CD4-positive, CD25-positive, alpha-beta regulatory T cell (primary cell): ENCODE measurements around the gene HMGN2. TPM values are rescaled to one million over a fixed set of nuclear protein-coding genes. Genes with fewer than 3 reads are reported as not detected.
A peak's percentile ranks its signal among the peaks of the same experiment; 100 is the strongest.

ENCODE experiments used
- ATAC-seq, 2 donors: fragments of 150-1000 bp; cut with Tn5 transposase; one replicate each; pipeline ENCODE4 v1.10.0; 2021; ENCODE audit warnings: low read depth in 2 of 2, moderate number of reproducible peaks in 2 of 2, moderate library complexity in 1 of 2
- DNase-seq, 3 donors: peaks; one replicate each; pipeline versions ENCODE4 v3.0.0 to v3.0.0-alpha.2; 2012 to 2022; ENCODE audit warnings: mixed read lengths in 1 of 3
- H3K27ac ChIP-seq: one replicate; pipeline ENCODE4 v1.7.0; 2013; ENCODE audit warnings: mild to moderate bottlenecking, low read length; ENCODE audit not compliant: insufficient read depth, poor library complexity, severe bottlenecking
- H3K27me3 ChIP-seq: one replicate; pipeline ENCODE4 v1.7.0; 2013; ENCODE audit warnings: low read length; ENCODE audit not compliant: control insufficient read depth, insufficient read depth
- H3K36me3 ChIP-seq: one replicate; pipeline ENCODE4 v1.7.0; 2013; ENCODE audit warnings: mild to moderate bottlenecking, low read length, moderate library complexity; ENCODE audit not compliant: control insufficient read depth, insufficient read depth
- H3K4me1 ChIP-seq: 2 replicates; pipeline ENCODE4 v1.7.0; 2013; ENCODE audit warnings: mild to moderate bottlenecking, low read length; ENCODE audit not compliant: insufficient read depth, control insufficient read depth, poor library complexity, severe bottlenecking
- H3K4me3 ChIP-seq: one replicate; pipeline ENCODE4 v1.7.0; 2013; ENCODE audit warnings: low read depth, mild to moderate bottlenecking, low read length, moderate library complexity
- H3K9me3 ChIP-seq, 2 experiments: 1 replicate in 1 of 2; 2 replicates in 1 of 2; pipeline ENCODE4 v1.7.0; 2013; ENCODE audit warnings: low read length in 2 of 2, mild to moderate bottlenecking in 1 of 2, moderate library complexity in 1 of 2; ENCODE audit not compliant: control insufficient read depth in 2 of 2
- H3K27ac Mint-ChIP-seq, 3 donors: one replicate each; pipeline ENCODE4 v1.8.0; 2020 to 2022; ENCODE audit warnings: mild to moderate bottlenecking in 3 of 3, mixed read lengths in 3 of 3, moderate library complexity in 2 of 3
- H3K27me3 Mint-ChIP-seq: one replicate; pipeline ENCODE4 v1.8.0; 2022; ENCODE audit warnings: mild to moderate bottlenecking, mixed read lengths
- H3K36me3 Mint-ChIP-seq: one replicate; pipeline ENCODE4 v1.8.0; 2020; ENCODE audit warnings: mixed read lengths
- H3K4me1 Mint-ChIP-seq, 4 donors: one replicate each; pipeline ENCODE4 v1.8.0; 2020 to 2022; ENCODE audit warnings: mixed read lengths in 4 of 4, mild to moderate bottlenecking in 1 of 4
- H3K4me3 Mint-ChIP-seq, 4 donors: one replicate each; pipeline ENCODE4 v1.8.0; 2020 to 2022; ENCODE audit warnings: mild to moderate bottlenecking in 4 of 4, mixed read lengths in 4 of 4, moderate library complexity in 3 of 4
- H3K9me3 Mint-ChIP-seq, 7 donors: one replicate each; pipeline ENCODE4 v1.8.0; 2020 to 2022; ENCODE audit warnings: mixed read lengths in 7 of 7, mild to moderate bottlenecking in 3 of 7, moderate library complexity in 2 of 7
- polyA plus RNA-seq, 4 donors: library from polyadenylated mRNA; unstranded; fragments of 300-500 nt; fragmentation: Illumina TruSeq; gene quantifications; one replicate each; pipeline ENCODE4 v1.2.3, GENCODE V29; 2021
- total RNA-seq: library from RNA; stranded (reverse); gene quantifications from one replicate; pipeline ENCODE4 v1.2.3, GENCODE V29; 2022

Gene HMGN2
- total and polyA plus RNA-seq, 5 donors from 2014 or later, result 323 to 1,017 (median 910) TPM

- Histone ChIP-seq H3K4me3 (no peak overlapping the region), H3K36me3 (no peaks in the 10 kb centered on the region), H3K27me3 (no peaks in the 10 kb centered on the region), H3K9me3 (no peaks in the 10 kb centered on the region), H3K4me1 (no peaks in the 10 kb centered on the region), H3K27ac (no peak overlapping the region)
- H3K9me3 Mint-ChIP-seq, result peaks cover 0 to 1% (median 0%) of the 10 kb centered on the region in 7 donors
- no peak for DNase-seq
- no peak for ATAC-seq
- no peaks in the 10 kb centered on the region for H3K36me3 Mint-ChIP-seq
- H3K4me1 Mint-ChIP-seq, result peaks cover 0 to 2% (median 0%) of the 10 kb centered on the region in 4 donors
- peaks cover 28% of the 10 kb centered on the region for H3K27me3 Mint-ChIP-seq
- no peak overlapping the region for H3K4me3 Mint-ChIP-seq
- H3K27ac Mint-ChIP-seq, result no peak overlapping the region
Measured at GRCh38 chr1:26520339-26520738, 48.1 kb downstream of the HMGN2 start.

GRCh38 chr1:26521669-26522030 is 49.4 kb downstream of the HMGN2 start:
- no peaks in the 10 kb centered on the region for H3K4me1 ChIP-seq
- no peaks in the 10 kb centered on the region for H3K36me3 ChIP-seq
- H3K9me3 ChIP-seq, result no peaks in the 10 kb centered on the region
- no peak overlapping the region for H3K27ac ChIP-seq
- H3K4me3 ChIP-seq, result no peak overlapping the region
- Mint-ChIP-seq H3K4me3 (no peak overlapping the region), H3K27ac (no peak overlapping the region), H3K4me1 (peaks cover 0 to 2% (median 0%) of the 10 kb centered on the region in 4 donors), H3K27me3 (peaks cover 28% of the 10 kb centered on the region), H3K9me3 (peaks cover 0 to 1% (median 0%) of the 10 kb centered on the region in 7 donors), H3K36me3 (no peaks in the 10 kb centered on the region)
- DNase-seq (no peak), ATAC-seq (no peak)
- no peaks in the 10 kb centered on the region for H3K27me3 ChIP-seq

- Histone ChIP-seq H3K27me3 (no peaks in the 10 kb centered on the region), H3K4me1 (no peaks in the 10 kb centered on the region), H3K36me3 (no peaks in the 10 kb centered on the region), H3K4me3 (no peak overlapping the region), H3K27ac (no peak overlapping the region), H3K9me3 (no peaks in the 10 kb centered on the region)
- Mint-ChIP-seq H3K9me3 (peaks cover 0 to 1% (median 0%) of the 10 kb centered on the region in 7 donors), H3K27me3 (peaks cover 28% of the 10 kb centered on the region), H3K36me3 (no peaks in the 10 kb centered on the region), H3K27ac (no peak overlapping the region), H3K4me1 (peaks cover 0 to 2% (median 0%) of the 10 kb centered on the region in 4 donors), H3K4me3 (no peak overlapping the region)
- DNase-seq (no peak), ATAC-seq (no peak)
Measured at GRCh38 chr1:26522073-26522472, 49.8 kb downstream of the HMGN2 start.

GRCh38 chr1:26524181-26524580 is 51.9 kb downstream of the HMGN2 start:
- Histone ChIP-seq H3K4me3 (no peak overlapping the region), H3K27ac (no peak overlapping the region), H3K27me3 (no peaks in the 10 kb centered on the region), H3K36me3 (no peaks in the 10 kb centered on the region), H3K4me1 (peaks cover 2% of the 10 kb centered on the region), H3K9me3 (no peaks in the 10 kb centered on the region)
- H3K36me3 Mint-ChIP-seq, result no peaks in the 10 kb centered on the region
- peaks cover 0 to 6% (median 3%) of the 10 kb centered on the region in 4 donors for H3K4me1 Mint-ChIP-seq
- H3K9me3 Mint-ChIP-seq, result peaks cover 0 to 1% (median 0%) of the 10 kb centered on the region in 7 donors
- DNase-seq (no peak), ATAC-seq (no peak)
- no peak overlapping the region for H3K27ac Mint-ChIP-seq
- peak overlapping the region in 2 of 4 donors; percentile 38 to 41 for H3K4me3 Mint-ChIP-seq
- H3K27me3 Mint-ChIP-seq, result peaks cover 25% of the 10 kb centered on the region

Other genes with a start within 250 kb of the HMGN2 start
- 18.0 TPM for gene CEP85, start 238.2 kb upstream of the HMGN2 start, total RNA-seq
- 1 to 10 TPM; 6.5 to 9.8 (median 7.7) TPM for gene CEP85, start 238.2 kb upstream of the HMGN2 start, polyA plus RNA-seq
- gene SH3BGRL3, start 192.4 kb upstream of the HMGN2 start, total RNA-seq, result 404 TPM
- gene SH3BGRL3, start 192.4 kb upstream of the HMGN2 start, polyA plus RNA-seq, result 1,000 to 10,000 TPM; 1,085 to 1,853 (median 1,299) TPM
- gene UBXN11, start 165.8 kb upstream of the HMGN2 start, total RNA-seq, result 30.8 TPM
- gene UBXN11, start 165.8 kb upstream of the HMGN2 start, polyA plus RNA-seq, result 10 to 100 TPM in 3 of 4 donors, 1 to 10 TPM in 1; 8.1 to 15.2 (median 11.0) TPM
- gene CD52, start 154.5 kb upstream of the HMGN2 start, total RNA-seq, result 1,528 TPM
- over 10,000 TPM in 2 of 4 donors, 1,000 to 10,000 TPM in 2; 9,467 to 12,173 (median 10,919) TPM for gene CD52, start 154.5 kb upstream of the HMGN2 start, polyA plus RNA-seq
- 2.3 TPM for gene CRYBG2, start 118.3 kb upstream of the HMGN2 start, total RNA-seq
- 1 to 10 TPM in 3 of 4 donors, not detected in 1; 1.0 to 2.0 (median 1.3) TPM for gene CRYBG2, start 118.3 kb upstream of the HMGN2 start, polyA plus RNA-seq
- gene ZNF683, start 99.7 kb upstream of the HMGN2 start, total RNA-seq, result not detected
- gene ZNF683, start 99.7 kb upstream of the HMGN2 start, polyA plus RNA-seq, result under 1 TPM in 2 of 4 donors, not detected in 2; 0.25 to 0.55 TPM
- gene LIN28A, start 61.6 kb upstream of the HMGN2 start, total RNA-seq, result not detected
- not detected for gene LIN28A, start 61.6 kb upstream of the HMGN2 start, polyA plus RNA-seq
- 40.3 TPM for gene DHDDS, start 40.1 kb upstream of the HMGN2 start, total RNA-seq
- 10 to 100 TPM; 24.1 to 31.2 (median 25.6) TPM for gene DHDDS, start 40.1 kb upstream of the HMGN2 start, polyA plus RNA-seq
- gene RPS6KA1, start 57.3 kb downstream of the HMGN2 start, total RNA-seq, result 97.4 TPM
- gene RPS6KA1, start 57.3 kb downstream of the HMGN2 start, polyA plus RNA-seq, result 100 to 1,000 TPM; 168 to 218 (median 175) TPM
- 139 TPM for gene ARID1A, start 223.6 kb downstream of the HMGN2 start, total RNA-seq
- gene ARID1A, start 223.6 kb downstream of the HMGN2 start, polyA plus RNA-seq, result 10 to 100 TPM in 3 of 4 donors, 1 to 10 TPM in 1; 9.5 to 13.4 (median 13.0) TPM